Measurements from ENCODE around the gene RASSF1.

The RASSF1 gene

GRCh38 chr3:50319181-50319893, 21.3 kb downstream of the RASSF1 start:
- DNase-seq = no peak
- no peak overlapping the region for H3K4me3 ChIP-seq (ENCODE audit: low read depth, low read length)
- H3K36me3 ChIP-seq = peaks cover 17% of the 10 kb centered on the region
- no peaks in the 10 kb centered on the region for H3K9me3 ChIP-seq
- peaks cover 3% of the 10 kb centered on the region for H3K4me1 ChIP-seq
- TF ChIP-seq, protein P1, sequence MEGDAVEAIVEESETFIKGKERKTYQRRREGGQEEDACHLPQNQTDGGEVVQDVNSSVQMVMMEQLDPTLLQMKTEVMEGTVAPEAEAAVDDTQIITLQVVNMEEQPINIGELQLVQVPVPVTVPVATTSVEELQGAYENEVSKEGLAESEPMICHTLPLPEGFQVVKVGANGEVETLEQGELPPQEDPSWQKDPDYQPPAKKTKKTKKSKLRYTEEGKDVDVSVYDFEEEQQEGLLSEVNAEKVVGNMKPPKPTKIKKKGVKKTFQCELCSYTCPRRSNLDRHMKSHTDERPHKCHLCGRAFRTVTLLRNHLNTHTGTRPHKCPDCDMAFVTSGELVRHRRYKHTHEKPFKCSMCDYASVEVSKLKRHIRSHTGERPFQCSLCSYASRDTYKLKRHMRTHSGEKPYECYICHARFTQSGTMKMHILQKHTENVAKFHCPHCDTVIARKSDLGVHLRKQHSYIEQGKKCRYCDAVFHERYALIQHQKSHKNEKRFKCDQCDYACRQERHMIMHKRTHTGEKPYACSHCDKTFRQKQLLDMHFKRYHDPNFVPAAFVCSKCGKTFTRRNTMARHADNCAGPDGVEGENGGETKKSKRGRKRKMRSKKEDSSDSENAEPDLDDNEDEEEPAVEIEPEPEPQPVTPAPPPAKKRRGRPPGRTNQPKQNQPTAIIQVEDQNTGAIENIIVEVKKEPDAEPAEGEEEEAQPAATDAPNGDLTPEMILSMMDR (IDR thresholded peaks at IDR 0.05; ENCODE audit: low read depth, low read length) = no peak
- H3K27me3 ChIP-seq = no peaks in the 10 kb centered on the region

GRCh38 chr3:50318615-50319014, 22.0 kb downstream of the RASSF1 start:
- Histone ChIP-seq H3K9me3 (no peaks in the 10 kb centered on the region), H3K4me3 (ENCODE audit: low read depth, low read length) (no peak overlapping the region), H3K27me3 (no peaks in the 10 kb centered on the region), H3K36me3 (peaks cover 17% of the 10 kb centered on the region), H3K4me1 (peaks cover 3% of the 10 kb centered on the region)
- no peak for DNase-seq
- TF ChIP-seq, protein P1 (IDR thresholded peaks at IDR 0.05; ENCODE audit: low read depth, low read length) = no peak

DNA sequence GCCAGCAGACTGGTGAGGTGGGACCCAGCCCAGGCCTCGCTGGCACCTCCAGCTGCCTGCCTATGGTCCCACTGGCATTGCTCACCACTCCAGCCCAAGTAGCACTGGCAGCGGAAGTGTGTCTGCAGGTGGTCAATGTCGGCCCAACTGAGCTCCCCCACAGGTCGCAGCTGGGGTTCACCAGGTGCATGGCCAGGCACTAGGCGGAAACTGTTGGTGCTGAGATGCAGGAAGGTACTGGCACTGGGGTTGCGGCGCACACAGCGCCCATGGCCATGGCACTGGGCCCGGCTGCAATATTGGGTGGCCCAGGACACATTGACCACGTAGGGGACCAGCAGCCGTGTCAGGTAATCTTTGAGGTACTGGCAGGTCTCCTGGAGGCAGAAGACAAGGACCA, 22.5 kb downstream of the RASSF1 start:
- Histone ChIP-seq H3K36me3 (peaks cover 17% of the 10 kb centered on the region), H3K9me3 (no peaks in the 10 kb centered on the region), H3K4me1 (peaks cover 3% of the 10 kb centered on the region), H3K27me3 (no peaks in the 10 kb centered on the region), H3K4me3 (ENCODE audit: low read depth, low read length) (no peak overlapping the region)
- no peak for DNase-seq
- TF ChIP-seq, protein P1 (IDR thresholded peaks at IDR 0.05; ENCODE audit: low read depth, low read length) = no peak

GRCh38 chr3:50317300-50317699, 23.3 kb downstream of the RASSF1 start:
- TF ChIP-seq, protein P1 (IDR thresholded peaks at IDR 0.05; ENCODE audit: low read depth, low read length) = no peak
- DNase-seq = no peak
- H3K9me3 ChIP-seq = no peaks in the 10 kb centered on the region
- no peak overlapping the region for H3K4me3 ChIP-seq (ENCODE audit: low read depth, low read length)
- H3K4me1 ChIP-seq = peaks cover 3% of the 10 kb centered on the region
- no peaks in the 10 kb centered on the region for H3K27me3 ChIP-seq
- peaks cover 17% of the 10 kb centered on the region for H3K36me3 ChIP-seq

DNA sequence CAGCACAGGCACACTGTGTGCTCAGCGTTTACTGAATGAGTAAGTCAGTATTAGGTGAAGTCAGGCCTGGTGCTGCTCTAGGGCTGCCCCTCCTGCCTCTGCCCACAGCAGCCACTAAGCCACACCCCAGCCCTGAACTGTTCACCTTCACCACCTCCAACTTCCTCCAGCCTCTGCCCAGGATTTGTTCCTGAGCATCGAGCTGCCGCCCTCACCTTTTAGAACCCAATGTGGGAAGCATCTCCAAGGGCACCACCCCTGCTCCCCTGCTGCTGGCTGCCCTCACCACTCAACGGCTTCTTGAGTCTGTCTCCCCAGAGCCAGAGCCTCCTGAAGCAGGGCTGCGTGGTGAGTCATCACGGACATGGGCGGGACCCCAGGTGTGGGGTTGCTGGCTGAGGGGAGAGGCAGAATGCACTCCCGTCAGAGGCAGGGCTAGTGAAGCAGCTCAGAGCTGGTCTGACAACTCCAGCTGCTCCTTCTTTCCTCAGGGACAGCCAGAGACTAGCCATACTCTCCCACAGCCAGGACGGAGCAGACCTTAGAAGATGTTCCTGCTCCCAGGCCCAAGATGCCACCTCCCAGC, 23.9 kb downstream of the RASSF1 start:
- Histone ChIP-seq H3K9me3 (no peaks in the 10 kb centered on the region), H3K27me3 (no peaks in the 10 kb centered on the region), H3K36me3 (peaks cover 17% of the 10 kb centered on the region), H3K4me3 (ENCODE audit: low read depth, low read length) (no peak overlapping the region), H3K4me1 (no peaks in the 10 kb centered on the region; the same call in none of the 2 replicates)
- no peak for DNase-seq
- TF ChIP-seq, protein P1 (IDR thresholded peaks at IDR 0.05; ENCODE audit: low read depth, low read length) = no peak

DNA sequence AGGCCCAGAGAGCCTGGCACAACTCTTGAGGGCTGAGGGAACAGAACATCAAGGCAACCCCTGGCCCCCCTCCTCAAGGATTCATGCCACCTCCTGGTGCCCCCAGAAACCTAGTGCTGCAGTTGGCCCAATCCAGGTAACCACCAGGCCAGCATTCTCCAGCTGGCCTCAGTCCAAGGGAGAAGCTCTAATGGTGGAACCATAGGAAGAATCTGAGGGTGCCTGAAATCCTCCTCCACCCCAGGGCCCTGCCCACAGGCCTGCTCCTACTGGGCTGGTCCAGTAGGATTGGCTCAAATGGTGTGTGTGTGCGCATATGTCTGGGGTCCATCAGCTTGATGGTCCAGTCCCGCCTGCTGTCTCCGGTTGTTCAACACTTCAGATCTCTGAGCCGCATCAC, 25.8 kb downstream of the RASSF1 start:
- H3K4me3 ChIP-seq (ENCODE audit: low read depth, low read length) = no peak overlapping the region
- no peaks in the 10 kb centered on the region for H3K9me3 ChIP-seq
- H3K36me3 ChIP-seq = peaks cover 14% of the 10 kb centered on the region
- H3K4me1 ChIP-seq = no peaks in the 10 kb centered on the region
- no peaks in the 10 kb centered on the region for H3K27me3 ChIP-seq
- TF ChIP-seq, protein P1 (IDR thresholded peaks at IDR 0.05; ENCODE audit: low read depth, low read length) = no peak
- no peak for DNase-seq

All from BE2C (cell line).